COLO668 (cell line): ENCODE results near the gene WASF2.
"Not testable (repeated sequence)": the region's sequence is repeated elsewhere in the genome, so short reads cannot be mapped to it uniquely, and the experiment has no call there.

Source experiments
- DNase-seq: peaks from one replicate; lab custom pipeline; 2025; ENCODE audit not compliant: unreplicated experiment; lab: John Stamatoyannopoulos, UW

WASF2 gene

DNA sequence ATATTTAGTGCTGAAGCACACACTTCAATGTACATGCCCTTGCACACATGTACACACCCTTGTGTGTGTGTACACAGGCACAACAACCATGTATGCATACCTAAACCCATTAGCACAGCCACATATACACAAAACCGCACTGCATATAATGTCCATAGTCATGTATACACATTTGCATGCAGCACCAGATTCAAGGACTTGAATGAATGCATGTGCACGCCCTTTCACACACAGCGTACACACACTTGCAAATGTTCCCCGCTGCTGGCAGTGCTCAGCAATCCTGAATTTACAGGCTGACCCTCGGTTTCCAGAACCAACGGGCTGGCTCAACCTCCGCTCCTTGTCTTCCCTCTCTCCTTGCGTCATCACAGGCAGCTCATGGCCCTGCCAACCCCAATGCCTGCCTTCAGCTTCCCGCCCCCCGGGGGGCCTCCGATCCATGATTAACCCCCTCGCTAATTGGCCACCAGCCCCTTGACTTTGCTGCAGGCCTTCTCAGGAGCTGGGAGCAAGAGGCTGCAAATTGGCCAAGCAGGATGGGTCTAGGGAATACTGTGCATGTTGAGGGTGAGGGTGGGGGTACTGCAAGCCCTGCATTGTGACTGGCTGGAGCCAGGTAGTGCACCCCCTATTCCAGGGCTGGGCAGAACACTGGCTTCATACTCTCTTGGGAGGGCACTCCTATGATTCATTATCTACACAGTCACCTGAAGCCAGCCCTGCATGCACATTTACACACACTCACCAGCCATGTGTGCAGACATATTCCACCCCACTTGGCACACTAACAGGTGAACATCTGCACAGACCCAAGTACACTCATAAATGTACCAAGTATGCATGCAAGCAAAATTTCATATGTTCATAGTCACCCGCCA is 89.6 kb downstream of the WASF2 start:
- DNase-seq, result no peak

DNA sequence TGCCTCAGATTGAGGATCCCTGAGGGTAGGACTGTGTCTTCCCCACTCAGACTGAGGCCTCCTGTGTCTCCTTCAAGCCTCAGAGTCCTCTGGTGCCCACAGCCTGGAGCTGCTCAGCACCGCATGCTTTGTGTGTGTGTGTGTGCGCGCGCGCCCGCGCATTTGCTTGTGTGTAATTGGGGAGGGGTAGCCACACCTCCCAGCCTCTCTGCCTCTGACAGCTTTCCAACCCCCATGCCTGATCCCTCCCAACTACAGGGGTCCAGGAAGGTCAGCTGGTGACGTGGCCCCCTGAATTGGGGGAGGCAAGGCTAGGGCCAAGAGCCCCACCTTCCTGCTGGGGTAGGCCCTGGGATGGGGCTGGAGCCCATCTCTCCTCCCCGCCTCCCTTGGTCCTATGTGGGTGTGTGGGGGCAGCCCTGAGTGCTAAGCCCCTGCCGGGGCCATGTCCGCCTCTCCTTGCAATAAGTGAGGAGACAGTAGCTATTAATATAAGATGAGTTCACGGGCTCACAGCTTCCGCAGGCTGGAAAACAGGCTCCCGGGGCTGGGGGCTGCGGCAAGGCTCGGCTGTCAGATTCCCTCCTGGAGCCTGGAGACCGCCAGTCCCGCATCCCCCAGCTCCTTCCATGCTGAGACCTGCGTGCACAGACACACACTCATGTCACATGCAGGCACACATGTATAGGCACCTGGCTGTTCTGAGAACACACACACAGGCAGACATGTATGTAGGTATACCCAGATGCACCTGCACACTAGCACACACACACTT is 90.5 kb downstream of the WASF2 start:
- DNase-seq, result no peak

DNA sequence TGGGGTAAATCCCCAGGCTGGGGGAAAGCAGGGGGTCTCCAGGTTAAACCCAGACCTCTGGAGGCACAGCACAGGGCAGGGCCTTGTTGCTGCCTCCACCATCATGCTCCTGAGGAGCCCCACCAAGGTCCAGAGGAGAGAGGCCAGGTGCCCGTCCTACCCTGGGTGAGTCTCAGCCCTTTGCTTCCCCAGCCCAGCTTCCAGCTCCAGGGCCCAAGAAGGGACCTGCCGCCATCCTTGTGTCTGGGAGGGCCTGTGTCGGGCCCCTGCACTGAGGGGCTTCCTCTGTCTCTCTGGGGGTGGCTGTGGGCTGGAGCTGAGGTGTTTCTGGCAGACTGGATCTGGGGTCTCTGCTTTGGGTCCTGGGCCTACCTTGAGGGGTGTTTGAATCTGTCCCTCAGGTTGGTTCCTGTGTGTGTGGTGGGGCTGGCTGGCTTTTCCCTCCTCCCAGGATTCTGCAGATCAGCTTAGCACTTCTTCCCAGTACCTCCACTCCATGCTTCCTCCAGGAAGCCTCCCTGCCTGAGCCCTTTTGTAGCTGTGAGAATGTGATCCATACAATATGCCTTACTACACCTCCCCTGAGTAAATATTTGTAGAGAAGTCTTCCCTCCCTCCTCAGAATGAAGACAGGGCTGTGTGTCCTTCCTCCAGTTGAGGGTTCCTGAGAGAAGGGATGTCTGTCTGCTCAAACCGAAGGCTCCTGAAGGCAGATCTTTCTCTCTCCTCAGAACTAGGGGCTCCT is 91.4 kb downstream of the WASF2 start:
- no peak for DNase-seq

DNA sequence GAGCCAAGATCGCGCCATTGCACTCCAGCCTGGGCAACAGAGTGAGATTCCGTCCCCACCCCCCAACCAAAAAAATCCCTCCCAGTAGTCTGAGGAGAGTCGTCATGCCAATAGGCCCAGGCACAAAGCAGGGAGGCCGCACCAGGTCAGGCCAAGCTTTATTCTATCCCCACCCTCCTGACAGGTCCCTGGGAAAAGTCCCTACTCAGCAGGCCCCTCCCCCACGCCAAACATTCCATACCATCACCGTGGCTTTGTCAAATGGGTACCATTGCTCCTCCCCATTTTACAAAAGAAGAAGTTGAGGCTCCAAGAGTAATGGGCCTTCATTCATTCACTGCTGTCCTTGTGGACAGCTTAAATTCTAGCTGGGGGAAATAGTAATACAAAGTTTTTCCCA is 92.2 kb downstream of the WASF2 start:
- DNase-seq, result no peak

DNA sequence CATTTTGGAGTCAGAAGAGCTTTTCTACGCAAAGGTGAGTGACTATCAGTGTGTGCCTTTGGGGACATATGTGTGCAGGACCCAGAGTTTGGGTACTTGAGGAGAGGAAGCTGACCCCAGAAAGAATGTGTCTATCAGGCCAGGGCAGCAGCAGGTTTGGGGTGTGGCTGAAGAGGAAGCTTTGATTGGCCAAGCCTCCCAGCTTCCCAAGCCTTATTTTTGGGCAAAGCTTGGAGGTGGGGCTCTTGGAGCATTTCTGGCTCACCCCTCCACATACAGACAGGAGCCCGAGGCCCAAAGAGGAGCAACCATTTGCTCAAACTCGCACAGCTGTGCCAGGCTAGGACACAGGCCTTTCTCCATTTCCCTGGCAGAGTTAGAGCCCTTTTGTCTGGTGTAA is 92.9 kb downstream of the WASF2 start:
- no peak for DNase-seq

DNA sequence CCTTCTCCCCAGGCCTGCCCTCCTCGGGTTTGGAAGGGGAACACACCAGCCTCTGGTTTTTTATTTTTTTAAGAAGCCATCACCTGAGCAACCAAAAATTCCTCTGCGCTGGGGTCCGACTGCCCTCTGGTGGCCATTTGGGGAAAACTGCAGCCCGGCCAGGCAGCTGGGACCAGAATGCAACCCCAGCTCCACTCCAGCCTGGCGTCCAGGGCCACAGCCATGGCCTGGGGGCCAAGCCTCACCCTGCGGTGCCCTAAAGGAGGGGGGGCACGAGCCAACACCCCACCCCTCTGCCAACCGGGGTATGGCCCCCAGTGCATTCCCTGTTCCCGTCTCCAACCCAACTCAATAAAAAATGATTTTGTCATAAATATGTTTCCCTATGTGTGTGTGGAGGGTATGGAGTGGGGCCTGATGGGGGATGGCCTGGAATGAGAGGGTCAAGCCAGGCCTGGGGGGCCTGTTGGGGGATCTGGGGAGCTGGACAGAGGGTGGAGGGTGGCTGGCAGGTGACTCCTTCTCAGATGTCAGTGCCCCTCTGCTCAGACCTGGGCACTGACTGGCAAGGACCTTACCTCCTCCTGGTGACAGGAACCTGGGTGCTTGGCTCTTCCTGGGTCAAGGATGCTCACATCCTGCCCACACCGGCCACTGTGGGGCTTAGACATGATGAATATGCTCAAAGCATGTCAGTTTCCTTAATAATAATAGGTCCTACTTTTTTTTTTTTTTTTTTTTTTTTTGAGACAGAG is 94.3 kb downstream of the WASF2 start:
- peak; percentile 78 for DNase-seq

DNA sequence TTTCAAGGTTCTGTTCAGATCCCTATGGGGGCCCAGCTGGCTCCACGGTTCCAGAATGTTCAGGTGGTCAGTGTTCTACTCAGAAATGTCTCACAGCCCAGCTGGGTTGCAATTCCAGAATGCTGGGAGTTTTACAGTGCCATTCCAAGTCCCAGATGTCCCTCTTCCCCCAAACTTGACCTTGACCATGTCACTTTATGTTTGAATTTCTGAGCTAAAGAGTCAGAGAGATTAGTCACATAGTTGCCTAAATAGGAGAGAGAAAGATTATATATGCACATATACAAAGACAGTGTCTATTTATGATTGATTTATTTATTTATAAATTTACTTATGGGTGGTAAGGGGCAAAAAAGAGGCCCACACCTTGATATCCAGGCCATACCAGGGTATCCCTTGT is 95.0 kb downstream of the WASF2 start:
- DNase-seq, result no peak

DNA sequence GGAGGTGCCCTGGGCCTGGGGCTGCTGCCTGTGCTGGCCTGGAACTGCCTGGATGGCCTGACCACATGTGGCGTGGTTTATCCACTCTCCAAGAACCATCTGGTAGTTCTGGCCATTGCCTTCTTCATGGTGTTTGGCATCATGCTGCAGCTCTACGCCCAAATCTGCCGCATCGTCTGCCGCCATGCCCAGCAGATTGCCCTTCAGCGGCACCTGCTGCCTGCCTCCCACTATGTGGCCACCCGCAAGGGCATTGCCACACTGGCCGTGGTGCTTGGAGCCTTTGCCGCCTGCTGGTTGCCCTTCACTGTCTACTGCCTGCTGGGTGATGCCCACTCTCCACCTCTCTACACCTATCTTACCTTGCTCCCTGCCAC is 95.7 kb downstream of the WASF2 start:
- DNase-seq, result no peak

DNA sequence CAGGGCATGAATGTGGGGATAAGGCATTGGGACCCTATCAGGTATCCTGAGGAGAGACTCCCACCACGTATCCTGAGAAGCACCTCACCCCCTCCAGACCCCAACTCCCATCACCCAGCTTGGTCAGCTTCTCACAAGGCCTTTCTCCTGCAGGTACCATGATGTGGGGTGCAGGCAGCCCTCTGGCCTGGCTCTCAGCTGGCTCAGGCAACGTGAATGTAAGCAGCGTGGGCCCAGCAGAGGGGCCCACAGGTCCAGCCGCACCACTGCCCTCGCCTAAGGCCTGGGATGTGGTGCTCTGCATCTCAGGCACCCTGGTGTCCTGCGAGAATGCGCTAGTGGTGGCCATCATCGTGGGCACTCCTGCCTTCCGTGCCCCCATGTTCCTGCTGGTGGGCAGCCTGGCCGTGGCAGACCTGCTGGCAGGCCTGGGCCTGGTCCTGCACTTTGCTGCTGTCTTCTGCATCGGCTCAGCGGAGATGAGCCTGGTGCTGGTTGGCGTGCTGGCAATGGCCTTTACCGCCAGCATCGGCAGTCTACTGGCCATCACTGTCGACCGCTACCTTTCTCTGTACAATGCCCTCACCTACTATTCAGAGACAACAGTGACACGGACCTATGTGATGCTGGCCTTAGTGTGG is 96.2 kb downstream of the WASF2 start:
- no peak for DNase-seq

DNA sequence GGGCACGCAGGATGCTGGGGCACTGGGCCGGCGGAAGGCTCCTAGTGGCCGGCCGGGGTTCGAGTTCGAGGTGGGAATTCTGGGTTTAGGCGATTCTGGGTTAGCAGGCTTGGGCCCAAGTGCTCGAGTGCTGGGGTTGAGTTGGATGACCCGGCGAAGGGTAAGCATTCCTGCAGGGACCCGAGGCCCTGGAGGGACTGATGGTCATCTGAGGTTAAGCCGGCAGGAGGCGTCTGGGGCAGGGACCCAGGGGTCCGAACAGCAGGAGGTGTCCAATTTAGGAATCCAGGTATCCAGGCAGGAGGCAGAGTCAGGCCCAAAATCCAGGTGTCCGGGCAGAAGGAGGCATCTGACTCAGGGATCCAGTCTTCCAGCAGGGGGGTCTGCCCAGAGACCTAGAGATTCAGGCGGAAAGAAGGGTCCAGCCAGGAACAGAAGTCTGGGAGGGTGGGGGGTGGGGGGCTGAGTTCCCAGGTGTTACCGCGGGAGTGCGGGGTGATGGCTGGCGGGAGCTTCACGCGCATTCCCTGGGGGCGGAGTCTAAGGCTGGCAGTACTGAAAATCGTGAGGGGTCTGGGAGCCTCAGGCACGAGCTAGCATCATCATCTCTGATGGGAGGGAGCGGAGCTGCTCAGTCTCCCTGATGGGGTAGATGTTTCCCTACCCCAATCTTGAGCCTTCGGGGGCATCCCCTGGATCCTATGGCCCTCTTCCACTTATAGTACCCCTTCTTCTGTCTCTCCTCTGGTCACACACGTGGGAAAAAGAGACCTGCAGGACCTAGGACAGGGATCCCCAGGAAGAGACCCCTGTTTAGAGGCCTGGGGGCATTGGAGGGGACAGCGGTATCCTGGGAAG is 97.0 kb downstream of the WASF2 start:
- DNase-seq, result peak; percentile 69

DNA sequence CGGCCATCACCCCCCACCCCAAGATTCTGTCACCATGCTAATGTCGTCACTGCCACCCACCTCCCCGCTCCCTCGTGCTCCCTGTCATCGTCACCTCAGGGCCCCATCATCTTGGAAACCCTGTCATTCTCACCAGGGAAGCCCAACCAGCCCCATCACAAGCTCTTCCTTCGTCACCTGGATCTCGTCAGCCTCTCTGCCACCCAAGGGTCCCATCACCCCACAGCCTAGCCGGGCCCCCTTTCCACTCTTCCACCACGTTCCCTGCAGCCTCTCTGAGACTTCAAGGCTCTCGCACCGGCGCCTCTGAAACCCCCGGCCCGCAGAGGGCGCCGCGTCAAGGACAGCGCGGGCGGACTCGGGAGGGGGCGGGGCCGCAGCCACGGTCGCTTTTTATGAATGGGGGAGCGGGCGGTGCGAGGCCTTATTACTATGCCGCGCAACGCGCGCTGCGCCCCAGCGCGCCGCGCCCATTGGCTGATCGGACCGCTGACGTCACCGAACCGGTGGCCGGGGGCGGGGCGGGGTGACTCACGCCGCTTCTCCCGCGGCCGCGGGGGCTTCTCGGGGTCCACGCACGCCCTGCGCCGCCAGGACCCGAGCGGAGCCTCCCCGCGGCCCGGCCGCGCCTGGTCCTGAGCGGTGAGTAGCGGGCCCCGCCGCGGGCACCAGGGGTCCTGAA is 97.7 kb downstream of the WASF2 start, which contains the start of gene GPR3:
GPR3 (plus strand) TSS at position 527 of the 682 bp plus-strand sequence. CDS start 1,177 bp downstream, outside the sequence.
- peak; percentile 99 for DNase-seq

DNA sequence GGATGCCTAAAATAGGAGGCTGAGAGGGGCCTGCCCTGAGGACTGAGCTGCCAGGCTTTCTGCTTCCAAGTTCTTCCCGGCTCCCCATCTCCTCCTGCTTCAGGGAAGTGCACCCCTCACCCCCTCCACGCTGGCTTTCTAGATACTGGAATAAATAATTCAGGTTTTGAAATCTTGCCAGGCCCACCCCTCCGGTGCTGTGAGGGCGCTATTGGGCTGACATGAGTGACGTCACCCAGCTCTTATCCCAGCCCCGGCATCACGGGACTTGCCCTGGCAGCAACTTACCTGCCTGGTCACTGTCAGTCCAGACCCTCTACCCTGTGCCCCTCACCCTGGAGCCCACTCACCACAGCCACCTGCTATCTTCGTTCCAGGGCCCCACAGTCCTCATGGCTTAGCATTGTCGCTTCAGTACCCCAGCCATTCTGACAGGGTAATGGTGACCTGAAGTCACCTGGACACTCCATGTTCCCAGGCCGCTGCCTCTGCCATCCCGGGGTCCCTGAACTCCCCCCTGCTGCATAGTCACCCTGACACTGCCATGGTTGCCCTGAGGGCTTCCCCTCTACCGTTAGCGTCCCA is 98.4 kb downstream of the WASF2 start:
- peak; percentile 79 for DNase-seq

DNA sequence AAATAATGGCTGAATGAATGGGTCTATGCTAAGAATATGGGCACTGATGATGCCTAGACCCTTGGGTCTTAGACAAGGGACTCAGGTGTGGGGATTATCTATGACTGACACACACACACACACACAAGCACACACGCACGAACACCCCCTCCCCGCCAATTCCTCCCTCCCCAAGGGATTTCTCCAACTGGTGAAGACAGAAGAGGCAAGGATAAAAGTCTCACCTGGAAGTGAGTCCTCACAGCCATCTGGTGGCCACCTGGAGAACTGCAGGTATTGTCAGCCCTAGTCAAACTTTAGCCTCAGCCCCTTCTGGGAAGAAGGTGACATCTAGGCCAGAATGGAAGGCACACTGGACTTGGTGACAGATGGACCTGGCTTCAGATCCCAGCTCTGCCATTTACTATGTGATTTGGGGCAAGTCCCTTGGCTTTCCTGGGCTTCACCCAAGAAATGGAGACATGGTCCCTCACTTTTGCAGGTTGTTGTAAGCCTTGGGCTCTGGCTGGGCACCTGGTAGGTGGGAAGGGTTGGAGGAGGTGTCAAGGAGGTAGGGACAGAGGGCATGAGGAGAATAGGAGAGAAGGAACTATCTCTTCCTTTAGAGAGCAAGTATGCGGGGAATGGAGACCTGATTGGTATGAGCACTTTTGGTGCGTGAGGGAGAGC is 101.5 kb downstream of the WASF2 start:
- DNase-seq, result peak; percentile 85

DNA sequence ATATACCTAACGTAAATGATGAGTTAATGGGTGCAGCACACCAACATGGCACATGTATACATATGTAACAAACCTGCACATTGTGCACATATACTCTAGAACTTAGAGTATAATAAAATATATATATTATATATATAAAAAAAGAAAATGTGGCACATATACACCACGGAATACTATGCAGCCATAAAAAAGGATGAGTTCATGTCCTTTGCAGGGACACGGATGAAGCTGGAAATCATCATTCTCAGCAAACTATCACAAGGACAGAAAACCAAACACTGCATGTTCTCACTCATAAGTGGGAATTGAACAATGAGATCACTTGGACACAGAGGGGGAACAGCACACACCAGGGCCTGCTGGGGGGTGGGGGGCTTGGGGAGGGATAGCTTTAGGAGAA is 105.2 kb downstream of the WASF2 start:
- not testable (repeated sequence) for DNase-seq

DNA sequence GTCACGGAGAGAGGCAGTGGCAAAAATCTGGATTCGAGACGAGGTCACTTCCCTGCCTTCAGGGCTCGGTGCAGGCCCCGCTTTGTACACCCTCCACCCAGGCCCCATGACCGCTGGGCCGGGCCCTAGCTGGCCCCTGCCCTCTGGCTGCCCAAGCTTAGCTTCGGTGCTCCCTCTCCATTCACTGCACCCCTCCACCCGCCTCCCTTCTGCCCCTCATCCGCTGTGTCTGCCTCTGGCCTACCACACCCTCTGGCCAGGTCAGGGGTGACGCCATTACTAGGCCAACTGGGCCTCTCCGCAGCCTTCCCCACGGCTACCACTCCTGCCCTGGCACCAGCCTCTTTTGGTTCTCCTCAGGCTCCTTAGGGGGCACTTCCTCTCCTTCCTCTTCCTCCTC is 106.3 kb downstream of the WASF2 start:
- DNase-seq, result no peak

DNA sequence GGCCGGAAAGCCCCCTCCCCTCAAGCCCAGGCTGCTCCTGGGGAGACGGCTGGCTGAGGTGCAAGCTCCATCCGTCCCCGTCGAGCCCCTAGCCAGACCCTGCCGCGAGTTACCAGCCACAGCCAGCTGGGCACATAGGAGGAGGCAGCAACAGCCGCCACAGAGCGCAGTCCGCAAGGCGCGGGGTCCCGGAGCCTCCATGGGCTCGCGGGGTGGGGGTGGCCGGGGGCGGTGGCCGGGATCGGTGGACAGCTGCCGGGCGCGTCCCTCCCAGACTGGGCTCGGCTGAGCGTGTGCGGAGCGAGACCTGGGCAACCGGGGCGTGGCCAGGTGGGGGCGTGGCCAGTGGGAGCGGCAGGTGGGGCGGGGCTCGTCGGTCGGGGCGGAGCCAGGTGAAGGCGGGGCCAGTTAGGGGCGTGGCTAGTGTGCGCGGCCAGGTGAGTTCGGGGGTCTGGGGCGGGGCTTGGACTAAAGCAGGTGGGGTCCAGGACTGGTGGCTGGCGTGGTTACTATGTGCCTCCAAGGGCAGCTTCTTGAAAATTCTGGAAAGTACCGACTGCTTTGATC is 106.8 kb downstream of the WASF2 start, which contains the start of gene CD164L2:
CD164L2 (minus strand) TSS at position 295 of the 567 bp plus-strand sequence; CDS start at position 201, 94 bp downstream.
- peak; percentile 84 for DNase-seq
